Measurements from ENCODE around the gene FAM162B. TPM values are rescaled to one million over a fixed set of nuclear protein-coding genes. Genes with fewer than 3 reads are reported as not detected.

The FAM162B gene
- total and polyA plus RNA-seq, 2 donors (not counting 1 experiment from before 2014, with no cell fraction given): not detected

DNA sequence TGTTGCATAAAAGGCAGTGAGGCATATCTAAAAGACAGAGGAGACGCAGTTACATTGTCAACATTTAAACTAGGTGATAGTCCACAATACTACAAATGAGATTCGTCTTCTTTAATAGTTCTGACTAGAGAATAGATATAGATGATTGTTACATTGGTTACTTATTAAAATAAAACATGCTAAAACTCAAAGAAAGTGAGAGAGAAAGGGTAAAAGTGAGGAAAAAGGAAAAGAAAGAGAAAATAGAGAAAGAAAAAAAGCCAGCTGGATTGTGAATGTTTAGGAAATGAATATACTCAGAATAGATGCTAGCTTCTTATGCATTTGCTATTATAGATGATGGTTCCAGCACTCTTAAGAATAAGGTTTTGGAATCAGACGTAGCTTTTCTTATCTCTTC is 27.7 kb upstream of the FAM162B start:
- POLR2A ChIA-PET: no interaction called here
- no peaks in the 10 kb centered on the region for H3K36me3 ChIP-seq (replicated peaks in 1 of 2; ENCODE audit: control extremely low read depth in 1 of 2, control insufficient read depth in 1 of 2, extremely low read depth in 1 of 2, insufficient read depth in 2 of 2, low read length in 1 of 2)
- H3K27ac ChIP-seq (ENCODE audit: low read length in 2 of 2): no peak overlapping the region
- intact Hi-C loops (cut with micrococcal nuclease): no loop called here
- H3K27me3 ChIP-seq (replicated peaks in 1 of 4; ENCODE audit: control extremely low read depth in 1 of 4, control insufficient read depth in 3 of 4, insufficient read depth in 4 of 4, low read length in 3 of 4): no peaks in the 10 kb centered on the region
- no peaks in the 10 kb centered on the region for H3K9me3 Mint-ChIP-seq (ENCODE audit: insufficient read depth)
- no peaks in the 10 kb centered on the region for H3K79me2 ChIP-seq (ENCODE audit: control insufficient read depth, insufficient read depth, low read length)
- no CpG with 5 or more reads among the region's 3 CpGs for WGBS (ENCODE audit: insufficient coverage)
- no peaks in the 10 kb centered on the region for H4K20me1 ChIP-seq (ENCODE audit: control insufficient read depth, insufficient read depth, low read length, poor library complexity, severe bottlenecking)
- no peak overlapping the region for H2AFZ ChIP-seq (ENCODE audit: insufficient read depth, low read depth, low read length, poor library complexity, severe bottlenecking)
- no peak overlapping the region for H3K4me3 Mint-ChIP-seq
- H3K4me1 Mint-ChIP-seq: no peaks in the 10 kb centered on the region
- H3K27me3 Mint-ChIP-seq: peaks cover 5% of the 10 kb centered on the region
- ATAC-seq (ENCODE audit: low read depth) (no peak), DNase-seq (no peak)
- H3K9me3 ChIP-seq (ENCODE audit: control extremely low read depth in 1 of 3, control insufficient read depth in 2 of 3, insufficient read depth in 1 of 3, low read length in 2 of 3): no peaks in the 10 kb centered on the region
- no peak overlapping the region for H3K9ac ChIP-seq (ENCODE audit: low read length)
- no peak overlapping the region for H3K4me3 ChIP-seq (ENCODE audit: control extremely low read depth in 1 of 5, extremely low read depth in 1 of 5, insufficient read depth in 1 of 5, low read depth in 2 of 5, low read length in 4 of 5)
- H3K4me1 ChIP-seq (ENCODE audit: control insufficient read depth in 2 of 2, insufficient read depth in 2 of 2, low read length in 2 of 2): no peaks in the 10 kb centered on the region
- H3K4me2 ChIP-seq (replicated peaks; ENCODE audit: low read depth, low read length, poor library complexity, severe bottlenecking): no peak overlapping the region
- H3K27ac Mint-ChIP-seq: no peak overlapping the region
- TF ChIP-seq CTCF (IDR thresholded peaks at IDR 0.05) (no peak), EZH2 (IDR thresholded peaks at IDR 0.05; ENCODE audit: borderline replicate concordance, insufficient read depth, low read depth, low read length, poor library complexity, severe bottlenecking) (no peak)
- CTCF ChIA-PET: no interaction called here

DNA sequence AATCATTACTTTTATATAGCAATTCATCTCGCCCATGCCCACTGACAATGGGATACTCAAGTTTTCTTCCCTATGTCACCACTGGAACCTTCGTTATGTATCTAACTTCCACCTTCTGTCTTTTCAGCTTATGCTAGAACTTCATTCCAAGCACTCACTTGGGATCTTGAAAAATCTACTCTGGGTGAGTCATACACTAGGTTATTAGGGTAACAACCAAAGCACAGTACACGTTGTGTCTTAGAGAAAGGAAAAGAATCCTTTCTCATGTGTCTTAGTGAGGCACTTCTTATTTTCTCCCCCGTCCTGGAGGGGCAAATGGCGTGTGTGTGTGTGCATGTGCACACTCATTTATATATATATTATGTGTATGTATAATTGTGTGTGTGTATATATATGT is 18.3 kb upstream of the FAM162B start:
- intact Hi-C loops (cut with micrococcal nuclease): no loop called here
- Mint-ChIP-seq H3K27me3 (peaks cover 30% of the 10 kb centered on the region), H3K4me1 (no peaks in the 10 kb centered on the region), H3K4me3 (no peak overlapping the region), H3K27ac (no peak overlapping the region), H3K9me3 (ENCODE audit: insufficient read depth) (no peaks in the 10 kb centered on the region)
- Histone ChIP-seq H3K36me3 (replicated peaks in 1 of 2; ENCODE audit: control extremely low read depth in 1 of 2, control insufficient read depth in 1 of 2, extremely low read depth in 1 of 2, insufficient read depth in 2 of 2, low read length in 1 of 2) (no peaks in the 10 kb centered on the region), H3K79me2 (ENCODE audit: control insufficient read depth, insufficient read depth, low read length) (no peaks in the 10 kb centered on the region), H3K4me1 (ENCODE audit: control insufficient read depth in 2 of 2, insufficient read depth in 2 of 2, low read length in 2 of 2) (no peaks in the 10 kb centered on the region), H3K9ac (ENCODE audit: low read length) (no peak overlapping the region), H3K27me3 (replicated peaks in 1 of 4; ENCODE audit: control extremely low read depth in 1 of 4, control insufficient read depth in 3 of 4, insufficient read depth in 4 of 4, low read length in 3 of 4) (peaks cover 0 to 4% (median 0%) of the 10 kb centered on the region in 4 experiments), H3K9me3 (ENCODE audit: control extremely low read depth in 1 of 3, control insufficient read depth in 2 of 3, insufficient read depth in 1 of 3, low read length in 2 of 3) (peaks cover 0 to 3% (median 0%) of the 10 kb centered on the region in 3 donors), H4K20me1 (ENCODE audit: control insufficient read depth, insufficient read depth, low read length, poor library complexity, severe bottlenecking) (no peaks in the 10 kb centered on the region), H3K4me2 (replicated peaks; ENCODE audit: low read depth, low read length, poor library complexity, severe bottlenecking) (no peak overlapping the region), H3K4me3 (ENCODE audit: control extremely low read depth in 1 of 5, extremely low read depth in 1 of 5, insufficient read depth in 1 of 5, low read depth in 2 of 5, low read length in 4 of 5) (no peak overlapping the region), H3K27ac (ENCODE audit: low read length in 2 of 2) (no peak overlapping the region), H2AFZ (ENCODE audit: insufficient read depth, low read depth, low read length, poor library complexity, severe bottlenecking) (no peak overlapping the region)
- whole genome bisulfite sequencing (ENCODE audit: insufficient coverage): 100% methylated on average over 1 of the region's 5 CpGs
- ChIA-PET POLR2A (no interaction called here), CTCF (no interaction called here)
- DNase-seq (no peak), ATAC-seq (ENCODE audit: low read depth) (no peak)
- no peak for TF ChIP-seq EZH2 (IDR thresholded peaks at IDR 0.05; ENCODE audit: borderline replicate concordance, insufficient read depth, low read depth, low read length, poor library complexity, severe bottlenecking)
- no peak for TF ChIP-seq CTCF (IDR thresholded peaks at IDR 0.05)
